GM15510 (cell line): ENCODE data around the gene B3GALNT1.

ENCODE experiments used
- POLR2A ChIP-seq: IDR thresholded peaks from 3 replicates; pipeline ENCODE4 v1.6.1; 2011; ENCODE audit warnings: borderline replicate concordance; ENCODE audit not compliant: insufficient read length; ENCODE audit errors: extremely low read depth

Gene B3GALNT1

DNA sequence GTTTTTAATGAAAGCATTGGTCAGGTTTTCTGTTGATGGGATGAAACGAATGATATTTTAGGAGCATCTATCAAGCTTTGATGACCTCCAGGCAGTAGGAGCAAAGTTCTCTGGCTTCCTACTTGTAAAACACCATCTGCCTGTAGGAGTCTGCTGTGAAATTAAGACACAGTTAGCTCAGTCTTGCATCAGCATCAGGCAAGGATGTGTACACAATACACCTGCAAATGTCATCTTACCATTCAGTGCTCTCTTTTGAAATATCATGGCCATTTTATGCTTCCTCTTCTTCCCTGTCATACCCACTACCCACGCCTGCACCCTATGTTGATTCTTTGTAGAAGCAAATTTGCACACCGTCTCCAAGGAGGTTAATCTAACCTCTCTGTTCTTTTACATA lies 38.2 kb downstream of the B3GALNT1 start:
- TF ChIP-seq POLR2A, result no peak

DNA sequence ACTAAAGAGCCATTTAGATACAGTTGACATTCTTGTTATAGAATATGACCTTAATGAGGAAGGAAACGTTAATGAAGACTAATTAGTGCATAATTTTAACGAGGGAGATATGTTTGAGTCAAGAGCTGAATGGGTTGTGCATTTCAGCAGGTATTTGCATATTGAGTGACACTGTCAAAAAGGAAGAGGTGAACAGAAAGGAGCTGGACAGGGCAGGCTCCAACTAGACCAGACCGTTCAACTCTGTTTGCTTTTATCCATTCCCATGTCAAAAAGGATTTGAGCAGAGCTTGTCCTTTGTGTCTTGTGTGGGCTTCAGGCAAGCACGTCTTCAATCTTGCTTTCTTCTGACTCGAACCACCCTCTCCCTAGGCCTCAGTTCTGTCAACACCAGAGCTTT lies 40.7 kb downstream of the B3GALNT1 start:
- TF ChIP-seq POLR2A, result no peak

DNA sequence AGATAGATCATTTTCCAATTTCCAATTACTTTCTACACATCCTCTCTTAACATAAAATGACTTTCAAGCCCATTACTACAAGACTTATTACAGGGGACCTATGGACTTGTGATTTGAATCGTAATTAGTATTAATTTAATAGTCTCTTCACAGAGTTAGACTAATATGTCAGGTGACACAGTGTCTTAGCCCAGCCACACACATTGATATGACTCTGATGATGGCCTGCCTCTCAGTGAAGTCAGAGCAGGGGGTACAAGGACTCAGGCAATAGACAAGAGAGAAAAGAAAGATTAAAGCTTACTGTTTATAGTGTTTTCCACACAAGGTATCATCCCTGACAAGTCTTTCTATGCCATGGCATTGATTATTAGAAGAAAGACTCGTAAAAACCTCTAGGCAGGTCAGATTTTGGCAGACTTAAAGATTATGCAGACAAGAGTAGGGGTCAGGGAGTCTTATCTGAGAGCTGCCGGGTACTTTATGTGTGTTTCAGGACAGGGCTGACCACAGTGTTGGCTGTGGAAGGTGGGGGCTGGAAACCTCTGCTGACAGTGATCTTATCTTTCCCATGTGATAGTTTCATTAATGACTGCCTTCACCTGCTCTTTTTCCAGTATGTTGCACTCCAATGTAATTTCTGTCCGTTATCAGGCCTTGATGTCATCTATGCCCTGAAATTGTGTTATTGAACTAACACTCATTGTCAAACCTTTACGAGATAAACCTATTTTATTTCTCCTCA lies 50.1 kb downstream of the B3GALNT1 start:
- no peak for TF ChIP-seq POLR2A

DNA sequence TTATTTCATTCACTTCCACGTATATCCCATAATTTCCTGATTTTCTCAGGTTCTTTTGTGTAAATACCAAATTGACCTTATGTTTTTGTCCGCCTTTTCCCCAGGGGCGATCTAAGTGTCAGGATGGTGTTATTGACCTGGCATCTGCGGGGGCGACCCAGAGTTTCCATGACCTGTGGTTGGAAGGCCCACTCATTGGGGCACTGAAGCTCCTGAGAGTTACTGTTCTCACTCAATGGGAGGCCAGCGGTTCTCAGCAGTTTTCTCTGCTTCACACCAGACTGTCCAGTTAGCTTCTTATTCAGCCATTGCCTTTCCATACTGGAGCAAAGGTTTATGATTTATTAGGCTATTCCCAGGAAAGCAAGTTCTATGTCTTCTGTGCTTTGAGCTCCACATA lies 53.3 kb downstream of the B3GALNT1 start:
- TF ChIP-seq POLR2A, result no peak

DNA sequence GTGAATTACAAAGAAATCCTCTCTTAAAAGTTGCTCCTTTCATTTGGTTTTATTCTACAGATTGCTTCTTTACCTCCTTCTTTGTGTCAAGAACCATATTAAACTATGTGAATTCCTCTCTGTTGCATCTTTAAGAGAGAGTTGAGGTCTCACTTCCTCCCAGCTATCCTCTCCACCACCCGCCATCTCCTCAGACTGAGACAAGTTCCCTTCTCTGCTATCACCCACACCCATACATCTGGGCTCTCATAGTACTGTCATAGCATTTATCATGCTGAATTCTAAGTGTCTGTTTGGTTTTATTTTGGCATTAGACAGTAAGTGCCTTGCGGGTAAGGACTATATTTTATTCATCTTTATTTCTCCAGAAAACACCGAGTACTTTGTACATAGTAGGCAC lies 54.2 kb downstream of the B3GALNT1 start:
- no peak for TF ChIP-seq POLR2A

DNA sequence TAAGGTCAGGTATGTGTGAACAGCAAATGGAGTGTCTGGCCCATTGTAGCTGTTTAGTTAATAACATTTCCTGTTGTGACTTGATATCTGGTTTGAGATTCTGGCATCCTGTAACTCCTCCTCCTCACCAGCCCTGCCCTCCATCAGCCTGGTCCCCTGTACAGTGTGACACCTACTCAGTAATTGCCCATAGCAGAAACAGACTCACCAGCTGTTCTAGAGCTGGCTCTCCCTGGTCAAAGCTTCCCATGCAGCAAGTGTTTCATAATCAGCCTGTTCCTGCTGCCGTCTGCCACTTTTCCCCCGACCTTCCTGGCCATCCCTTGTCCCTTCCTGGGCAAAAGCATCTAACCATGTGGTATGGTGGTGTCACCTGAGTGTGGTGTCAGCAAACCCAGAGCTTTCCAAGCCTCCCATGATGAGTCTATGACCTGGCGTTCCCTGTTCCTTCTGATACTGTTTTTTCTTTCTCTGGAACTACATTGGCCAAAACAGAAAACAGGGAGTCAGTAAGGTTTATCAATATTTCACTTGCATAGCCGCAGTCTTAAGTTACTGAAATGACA lies 55.4 kb downstream of the B3GALNT1 start:
- TF ChIP-seq POLR2A, result no peak

DNA sequence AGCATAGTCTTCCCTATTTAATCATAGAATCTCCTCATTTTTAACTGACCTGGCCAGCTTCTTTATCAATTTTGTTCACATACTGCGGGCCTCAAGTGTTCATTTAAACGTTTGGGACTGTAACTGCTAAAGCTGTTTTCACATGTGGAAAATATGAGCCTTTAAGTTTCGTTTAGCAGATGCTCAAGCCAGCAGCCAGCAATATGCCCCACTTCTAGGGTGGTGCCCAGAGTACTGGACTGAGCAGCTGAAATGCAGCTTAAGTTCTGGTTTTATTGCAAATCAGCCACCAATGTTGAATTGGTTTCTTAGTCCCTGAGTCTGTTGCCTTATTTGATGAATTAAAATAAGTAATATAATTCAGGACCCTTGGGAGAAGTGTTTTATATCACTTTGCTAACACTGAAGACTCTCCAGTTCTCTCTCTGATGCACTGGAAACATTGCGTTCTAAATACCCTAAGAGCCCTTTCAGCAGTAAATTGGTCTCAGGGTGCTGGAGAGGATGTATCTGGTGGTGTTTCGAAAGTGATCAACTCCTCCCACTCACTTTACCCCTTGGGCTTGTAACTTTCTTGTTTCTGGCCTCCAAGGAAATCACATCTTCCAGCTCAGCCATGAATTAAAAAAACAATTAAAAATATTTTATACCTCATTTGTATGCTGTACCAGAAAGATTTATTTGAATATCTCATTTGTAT lies 61.7 kb downstream of the B3GALNT1 start:
- no peak for TF ChIP-seq POLR2A

DNA sequence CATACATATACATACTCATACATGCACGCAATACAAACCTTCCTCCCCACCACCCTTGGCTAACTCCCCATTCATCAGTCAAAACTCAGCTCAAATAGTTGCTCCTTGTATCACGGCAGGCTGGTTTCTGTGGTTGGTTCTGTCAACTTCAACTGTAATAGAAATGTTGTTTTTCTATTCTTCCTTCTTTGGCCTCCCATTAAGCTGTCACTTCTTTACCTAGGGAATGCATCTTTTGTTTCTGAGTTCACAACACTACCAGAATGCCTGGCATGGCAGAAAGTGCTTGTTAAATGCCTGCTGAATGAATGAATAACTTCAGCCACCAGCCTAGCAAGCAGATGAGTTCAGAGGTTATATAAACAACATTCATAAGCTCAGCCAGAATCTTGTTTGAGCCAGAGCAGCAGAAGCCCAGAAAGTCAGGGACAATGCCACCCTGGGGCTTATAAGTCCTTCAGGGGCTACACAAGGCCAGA lies 63.1 kb downstream of the B3GALNT1 start:
- TF ChIP-seq POLR2A, result no peak

DNA sequence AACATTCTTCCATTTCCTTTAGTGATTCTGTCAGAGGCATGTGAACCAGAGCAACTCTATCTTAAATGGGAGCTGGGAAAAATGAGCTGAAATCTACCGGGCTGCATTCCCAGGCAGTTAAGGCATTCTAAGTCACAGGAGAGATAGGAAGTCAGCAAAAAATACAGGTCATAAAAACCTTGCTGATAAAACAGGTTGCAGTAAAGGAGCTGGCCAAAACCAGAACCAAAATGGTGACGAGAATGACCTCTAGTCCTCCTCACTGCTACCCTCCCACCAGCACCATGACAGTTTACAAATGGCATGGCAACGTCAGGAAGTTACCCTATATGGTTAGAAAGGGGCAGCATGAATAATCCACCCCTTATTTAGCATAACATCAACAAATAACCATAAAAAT lies 66.4 kb downstream of the B3GALNT1 start:
- TF ChIP-seq POLR2A, result no peak

DNA sequence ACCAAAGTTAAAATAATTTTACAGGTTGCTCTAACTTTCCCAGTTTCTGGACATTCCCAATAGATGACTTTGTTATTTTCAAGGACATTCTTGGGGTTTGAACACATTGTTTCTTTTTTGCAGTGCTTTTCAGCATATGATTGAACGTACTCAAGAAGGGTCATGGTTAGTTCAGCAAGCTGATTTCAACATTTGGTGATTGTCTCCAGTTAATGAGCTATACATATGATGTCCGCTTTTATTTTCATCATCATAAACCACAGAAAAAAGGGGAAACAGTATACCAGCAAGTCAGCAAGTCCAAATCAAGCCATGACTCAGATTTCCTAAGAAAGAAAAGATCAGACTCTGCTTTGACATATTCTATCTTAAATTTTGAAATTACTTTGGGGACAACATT lies 69.4 kb downstream of the B3GALNT1 start:
- TF ChIP-seq POLR2A, result no peak
